GM08714 (cell line): ENCODE data around the gene CLDN1.

ENCODE experiments used
- H3K4me3 ChIP-seq: fragments of 200-500 bp; sonication (Bioruptor generic); 2 replicates; pipeline ENCODE4 v1.5.1; 2014; ENCODE audit warnings: mild to moderate bottlenecking, low read length, inconsistent platforms
- ZNF274 ChIP-seq: IDR thresholded peaks from 2 replicates; pipeline ENCODE4 v1.6.1; 2012; ENCODE audit warnings: mild to moderate bottlenecking, low read depth, low read length

CLDN1 gene

DNA sequence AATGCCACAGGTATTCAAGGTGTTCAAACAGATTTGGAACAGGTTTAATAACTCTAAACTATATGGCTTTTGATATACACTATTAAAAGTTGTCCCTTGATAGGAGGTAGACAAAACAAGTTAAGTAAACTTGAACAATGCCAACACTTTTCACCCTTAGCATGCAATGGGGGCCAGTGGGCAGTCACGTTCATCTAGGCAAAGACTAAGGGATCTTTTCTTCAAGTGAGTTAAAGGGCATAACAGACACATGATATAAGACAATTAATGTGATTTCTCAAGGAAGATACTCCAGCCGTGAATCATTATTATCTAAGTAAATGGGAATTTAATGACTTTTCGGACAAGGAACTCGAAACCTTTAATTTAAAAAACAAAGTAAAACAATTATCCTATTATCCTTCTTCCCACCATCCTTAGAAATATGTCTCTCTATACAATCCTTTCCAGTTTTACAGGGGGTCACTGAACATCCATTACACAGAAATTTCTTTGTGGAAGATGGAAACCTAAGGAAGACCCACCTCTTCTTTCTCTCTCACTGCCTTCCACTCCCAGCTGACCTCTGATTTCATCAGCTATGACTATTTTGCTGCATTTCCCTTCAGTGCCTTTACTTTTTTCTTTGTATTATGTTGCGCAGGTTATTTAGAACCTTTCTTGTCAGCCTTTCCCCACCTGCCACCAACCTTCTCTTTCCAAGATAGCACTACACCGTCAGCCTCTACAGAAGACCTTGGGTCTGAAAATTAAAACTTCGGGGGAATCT, 1.5 kb downstream of the CLDN1 start:
- no peak overlapping the region; the same call in 1 of the 2 replicates for H3K4me3 ChIP-seq
- no peak for TF ChIP-seq ZNF274

GRCh38 chr3:190319660-190320059, 2.6 kb downstream of the CLDN1 start:
- no peak overlapping the region for H3K4me3 ChIP-seq
- TF ChIP-seq ZNF274: no peak

GRCh38 chr3:190318666-190319065, 3.6 kb downstream of the CLDN1 start:
- TF ChIP-seq ZNF274: no peak
- H3K4me3 ChIP-seq: no peak overlapping the region

DNA sequence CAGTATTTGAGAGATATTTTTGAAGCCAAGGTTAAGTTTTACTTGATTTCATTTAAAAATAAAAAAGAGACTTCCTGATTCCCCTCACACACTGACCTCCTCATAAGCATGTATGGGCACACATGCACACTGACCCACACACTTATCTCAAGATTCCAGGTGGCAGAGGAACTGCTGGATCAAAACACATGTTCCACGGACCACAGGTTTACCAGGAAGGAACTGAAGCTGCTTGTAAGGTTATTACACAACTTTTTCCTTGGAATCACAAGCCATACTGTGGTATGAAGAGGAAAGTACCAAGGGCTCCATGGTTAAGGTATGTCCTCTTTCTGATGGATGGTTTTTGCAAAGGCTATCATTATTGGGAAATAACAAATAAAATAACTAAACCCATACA, 7.5 kb downstream of the CLDN1 start:
- H3K4me3 ChIP-seq: no peak overlapping the region
- TF ChIP-seq ZNF274: no peak

DNA sequence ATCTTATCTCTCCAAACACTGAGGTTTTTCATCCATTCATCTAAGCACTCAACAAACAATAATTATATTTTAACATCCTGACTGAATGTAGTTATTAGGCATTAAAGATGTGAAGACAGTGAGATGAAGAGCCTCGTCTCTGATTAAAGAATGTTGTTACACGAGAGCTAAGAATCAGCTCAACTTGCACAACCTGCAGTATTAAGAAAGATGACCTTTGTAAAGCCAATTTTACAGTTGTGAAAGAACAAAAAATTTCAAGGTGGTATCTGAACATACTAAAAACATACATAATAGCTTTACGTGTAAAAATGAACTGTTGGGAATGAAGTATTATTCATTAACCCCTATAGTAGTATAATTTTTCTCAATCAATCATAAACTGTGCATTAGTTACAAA, 12.8 kb downstream of the CLDN1 start:
- H3K4me3 ChIP-seq: no peak overlapping the region
- TF ChIP-seq ZNF274: no peak

DNA sequence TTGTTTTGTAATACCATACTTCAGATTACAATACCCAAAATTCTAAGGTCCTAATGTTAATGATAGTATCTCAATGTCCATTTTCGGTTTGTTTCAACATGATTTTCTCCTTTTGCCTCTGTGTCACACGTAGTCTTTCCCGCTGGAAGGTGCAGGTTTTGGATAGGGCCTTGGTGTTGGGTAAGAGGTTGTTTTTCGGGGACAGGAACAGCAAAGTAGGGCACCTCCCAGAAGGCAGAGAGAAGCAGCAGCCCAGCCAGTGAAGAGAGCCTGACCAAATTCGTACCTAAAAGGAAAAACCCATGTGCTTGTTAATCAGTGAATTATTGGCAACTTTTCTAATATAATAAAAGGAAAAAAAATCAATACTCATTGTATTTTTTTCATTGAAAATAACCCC, 14.1 kb downstream of the CLDN1 start:
- H3K4me3 ChIP-seq: no peak overlapping the region
- TF ChIP-seq ZNF274: no peak

DNA sequence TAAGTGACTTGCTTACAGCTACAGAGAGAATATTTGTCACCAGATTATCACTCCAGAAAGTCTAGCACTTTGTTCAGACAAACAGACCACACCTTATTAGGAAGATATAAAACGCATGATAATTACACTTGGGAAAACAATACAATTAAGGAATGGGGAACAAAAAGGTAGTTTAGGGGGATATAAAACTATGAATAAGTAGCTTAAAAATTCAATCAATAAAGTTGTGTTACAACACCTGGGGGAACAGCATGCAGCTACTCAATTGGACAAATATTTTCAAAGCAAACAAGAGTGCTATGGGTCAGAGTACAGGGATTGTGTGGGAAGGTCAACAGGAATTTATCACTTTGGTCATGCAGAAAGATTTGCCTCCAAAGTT, 15.1 kb downstream of the CLDN1 start:
- TF ChIP-seq ZNF274: no peak

DNA sequence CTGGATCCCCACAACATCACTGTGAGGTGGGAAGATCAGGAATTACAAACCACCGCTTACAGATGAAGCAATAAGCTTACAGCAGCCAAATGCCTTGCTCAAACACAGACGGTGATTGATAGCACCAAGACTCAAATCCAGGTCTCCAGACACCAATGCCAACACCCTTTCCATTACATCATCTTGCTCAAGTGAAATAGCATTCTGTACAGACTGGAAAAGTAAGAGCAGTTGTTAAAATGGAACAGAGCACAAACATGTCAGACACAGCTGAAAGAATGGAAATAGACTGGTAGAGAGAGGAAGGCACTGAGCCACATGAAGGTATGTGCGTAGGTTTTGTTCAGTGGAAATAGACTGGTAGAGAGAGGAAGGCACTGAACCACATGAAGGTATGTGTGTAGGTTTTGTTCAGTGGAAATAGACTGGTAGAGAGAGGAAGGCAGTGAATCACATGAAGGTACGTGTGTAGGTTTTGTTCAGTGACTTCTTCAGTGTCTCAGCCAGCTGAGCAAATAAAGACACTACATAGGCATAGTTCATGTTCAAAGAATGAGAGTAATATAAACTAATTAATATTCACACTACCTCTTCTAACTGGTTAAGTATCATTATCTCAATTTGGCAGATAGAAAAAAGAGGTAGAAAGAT, 15.6 kb downstream of the CLDN1 start:
- no peak overlapping the region for H3K4me3 ChIP-seq
- TF ChIP-seq ZNF274: no peak

More for the DNA sequence above, 15.1 kb downstream of the CLDN1 start:
- no peak overlapping the region for H3K4me3 ChIP-seq

DNA sequence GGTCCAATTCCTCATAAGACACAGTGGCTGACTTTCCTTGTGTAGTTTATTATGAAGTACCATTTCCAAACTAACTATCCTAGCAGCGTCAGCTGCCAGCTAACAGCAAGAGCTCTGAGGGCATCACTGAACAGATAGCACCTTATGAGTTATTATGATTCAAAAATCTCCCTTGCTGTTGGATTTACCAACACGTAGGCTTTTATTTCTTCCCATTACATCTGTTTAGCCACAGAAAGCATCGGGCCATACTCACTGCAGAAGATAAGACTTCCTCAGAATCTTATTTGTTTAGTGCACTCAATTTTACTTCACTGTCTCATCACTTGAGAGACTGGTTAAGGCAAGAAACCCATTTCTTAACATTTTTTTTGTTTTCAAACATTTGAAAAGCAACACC, 16.2 kb downstream of the CLDN1 start:
- no peak overlapping the region for H3K4me3 ChIP-seq
- no peak for TF ChIP-seq ZNF274

GRCh38 chr3:190305406-190305805, 16.8 kb downstream of the CLDN1 start:
- TF ChIP-seq ZNF274: no peak

DNA sequence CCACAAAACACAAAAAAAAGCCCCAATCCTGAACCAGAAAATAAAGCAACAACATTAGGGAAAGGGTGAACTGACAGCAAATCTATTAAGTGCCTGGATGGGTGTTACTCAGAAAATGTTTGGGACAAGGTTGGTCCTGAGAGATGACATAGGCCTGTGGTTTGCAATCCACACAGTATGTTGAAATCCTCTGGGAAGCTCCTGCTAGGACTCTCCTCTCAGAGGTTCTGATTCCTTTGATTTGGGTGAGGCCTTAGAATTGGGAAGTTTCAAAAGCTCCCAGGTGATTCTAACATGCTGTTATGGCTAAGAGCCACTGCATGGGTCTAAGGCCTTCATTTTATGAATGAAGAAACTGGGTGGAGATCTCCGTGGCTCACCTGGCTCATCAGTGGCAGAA, 18.4 kb downstream of the CLDN1 start:
- no peak for TF ChIP-seq ZNF274

More at GRCh38 chr3:190305406-190305805, 16.8 kb downstream of the CLDN1 start:
- no peak overlapping the region for H3K4me3 ChIP-seq

DNA sequence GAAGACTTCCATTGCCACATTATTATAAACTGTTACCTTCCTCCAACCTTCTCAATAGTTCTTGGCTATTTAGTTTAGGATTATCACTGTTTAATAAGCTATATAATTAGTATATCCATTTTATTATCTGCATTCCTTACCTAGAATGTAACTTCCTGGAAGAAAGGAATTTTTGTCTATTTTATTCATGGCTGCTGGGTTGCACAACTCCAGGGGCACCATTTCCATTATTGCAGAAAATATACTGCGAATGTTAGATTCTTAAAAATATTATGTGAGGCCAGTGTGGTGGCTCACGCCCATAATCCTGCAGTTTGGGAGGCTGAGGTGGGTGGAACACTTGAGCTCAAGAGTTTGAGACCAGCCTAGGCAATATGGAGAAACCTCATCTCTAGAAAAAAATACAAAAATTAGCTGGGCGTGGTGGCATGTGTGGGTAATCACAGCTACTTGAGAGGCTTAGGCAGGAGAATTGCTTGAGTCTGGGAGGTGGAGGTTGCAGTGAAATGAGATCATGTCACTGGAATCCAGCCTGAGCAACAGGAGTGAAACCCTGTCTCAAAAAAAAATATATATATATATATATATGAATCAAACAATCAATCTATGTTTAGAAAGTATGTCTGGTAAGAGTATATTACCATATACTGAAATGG, 19.9 kb downstream of the CLDN1 start:
- no peak for TF ChIP-seq ZNF274
- H3K4me3 ChIP-seq: no peak overlapping the region

More for the DNA sequence above, 18.4 kb downstream of the CLDN1 start:
- H3K4me3 ChIP-seq: no peak overlapping the region

- H3K4me3 ChIP-seq: no peak overlapping the region
- no peak for TF ChIP-seq ZNF274
Measured at GRCh38 chr3:190301591-190301990, 20.7 kb downstream of the CLDN1 start.

GRCh38 chr3:190299969-190300368, 22.3 kb downstream of the CLDN1 start:
- no peak overlapping the region for H3K4me3 ChIP-seq
- no peak for TF ChIP-seq ZNF274

DNA sequence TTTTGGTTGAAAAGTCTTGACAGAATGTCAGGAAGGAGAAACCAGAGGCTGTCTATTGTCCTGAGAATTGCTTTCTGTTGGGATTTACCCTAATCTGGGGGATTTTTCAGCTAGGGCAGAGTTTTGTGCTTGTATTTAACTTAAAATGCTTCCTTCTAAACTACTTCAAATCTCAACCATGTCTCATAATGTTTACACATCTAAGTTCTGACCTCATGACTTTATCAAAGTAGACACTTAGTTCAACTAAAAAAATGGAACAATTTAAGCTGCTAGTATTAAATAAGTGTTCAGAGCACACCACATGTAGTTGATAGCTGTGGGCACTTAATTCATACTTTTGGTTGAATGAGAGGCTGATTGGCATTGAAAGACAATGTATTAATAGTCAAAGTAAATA, 28.2 kb downstream of the CLDN1 start:
- H3K4me3 ChIP-seq: no peak overlapping the region; the same call in 1 of the 2 replicates
- TF ChIP-seq ZNF274: no peak

DNA sequence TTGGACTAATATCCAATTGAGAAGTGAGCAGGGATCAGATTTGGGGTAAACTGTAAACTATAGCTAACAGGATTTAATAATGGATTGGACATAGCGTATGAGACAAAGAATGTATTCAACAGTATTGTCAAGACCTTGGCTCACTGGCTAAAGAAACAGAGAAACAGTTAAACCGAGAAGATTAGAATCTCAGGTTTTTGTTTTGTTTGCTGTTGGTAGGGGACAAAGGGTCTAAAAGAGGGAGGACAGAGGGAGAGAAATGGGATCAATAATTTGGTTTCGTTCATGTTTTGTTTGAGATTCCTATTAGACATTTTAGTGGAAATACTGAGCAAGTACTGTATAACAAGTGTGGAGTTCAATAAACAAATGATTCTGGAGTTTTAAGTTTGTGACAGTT, 28.6 kb downstream of the CLDN1 start:
- no peak overlapping the region; the same call in 1 of the 2 replicates for H3K4me3 ChIP-seq
- no peak for TF ChIP-seq ZNF274
